HL-60/S4 treated with retinoic acid at 250 ng/mL for 4 days and 3 days (cell line): Measurements from ENCODE around the gene DNAAF2.
"Not testable (repeated sequence)": the region's sequence is repeated elsewhere in the genome, so short reads cannot be mapped to it uniquely, and the experiment has no call there.

ENCODE experiments used
- in situ Hi-C: fragments of 300-500 bp; cut with MboI; formaldehyde crosslinking; loops from 2 replicates; pipeline ENCODE4 v1.7.0; 2022; ENCODE audit warnings: low sequenced_read_pairs

The DNAAF2 gene

GRCh38 chr14:49621114-49621881, 13.7 kb downstream of the DNAAF2 start:
- in situ Hi-C loops, result no loop called here

- in situ Hi-C loops, result no loop called here
These were observed 14.6 kb downstream of the DNAAF2 start, which contains the start of the genes MGAT2 and RPL36AL for GRCh38 chr14:49620182-49621113. TSS of gene MGAT2 (plus strand) at chr14:49620799. CDS start at chr14:49621269, 470 bp downstream. TSS of gene RPL36AL (minus strand) at chr14:49620626. CDS start at chr14:49619104, 1,522 bp downstream.

- in situ Hi-C loops, result no loop called here
These were observed 15.3 kb downstream of the DNAAF2 start for GRCh38 chr14:49619730-49620129.

- in situ Hi-C loops, result not testable (repeated sequence)
These were observed 15.8 kb downstream of the DNAAF2 start for GRCh38 chr14:49619273-49619672.

GRCh38 chr14:49617852-49618519, 17.1 kb downstream of the DNAAF2 start:
- in situ Hi-C loops, result no loop called here

- in situ Hi-C loops, result no loop called here
These were observed 19.3 kb downstream of the DNAAF2 start for GRCh38 chr14:49615776-49616175.

GRCh38 chr14:49614196-49614595, 20.8 kb downstream of the DNAAF2 start:
- in situ Hi-C loops, result no loop called here

GRCh38 chr14:49612671-49613070, 22.4 kb downstream of the DNAAF2 start:
- in situ Hi-C loops, result no loop called here

GRCh38 chr14:49612251-49612650, 22.8 kb downstream of the DNAAF2 start:
- in situ Hi-C loops, result no loop called here

GRCh38 chr14:49607583-49607982, 27.5 kb downstream of the DNAAF2 start:
- in situ Hi-C loops, result no loop called here

- in situ Hi-C loops, result no loop called here
These were observed 36.4 kb downstream of the DNAAF2 start, which contains the start of gene LRR1 for GRCh38 chr14:49598485-49599300. TSS of gene LRR1 (plus strand) at chr14:49598940. CDS start at chr14:49599021, 81 bp downstream.

- in situ Hi-C loops, result no loop called here
These were observed 36.9 kb downstream of the DNAAF2 start for GRCh38 chr14:49598189-49598484.

- in situ Hi-C loops, result no loop called here
These were observed 40.5 kb downstream of the DNAAF2 start for GRCh38 chr14:49594347-49595091.

GRCh38 chr14:49593016-49593415, 42.0 kb downstream of the DNAAF2 start:
- in situ Hi-C loops, result no loop called here

- in situ Hi-C loops, result no loop called here
These were observed 45.7 kb downstream of the DNAAF2 start for GRCh38 chr14:49589387-49589786.

- in situ Hi-C loops, result no loop called here
These were observed 48.2 kb downstream of the DNAAF2 start for GRCh38 chr14:49586673-49587460.

GRCh38 chr14:49585803-49586672, 49.0 kb downstream of the DNAAF2 start, which contains the start of gene RPS29:
TSS of gene RPS29 (minus strand) at chr14:49586380. CDS start at chr14:49586346, 34 bp downstream.
- in situ Hi-C loops, result no loop called here
